SIG-M5 treated with dmso at 0.1 percent for 504 hours (cell line): Measurements from ENCODE around the gene DNAJC13.
"Not testable (repeated sequence)": the region's sequence is repeated elsewhere in the genome, so short reads cannot be mapped to it uniquely, and the experiment has no call there.

Experiments used
- DNase-seq: peaks from one replicate; lab custom pipeline; 2025; ENCODE audit not compliant: unreplicated experiment; lab: John Stamatoyannopoulos, UW

DNAJC13 gene

GRCh38 chr3:132542577-132542976 is 125.3 kb downstream of the DNAJC13 start:
- peak; percentile 48 for DNase-seq

DNA sequence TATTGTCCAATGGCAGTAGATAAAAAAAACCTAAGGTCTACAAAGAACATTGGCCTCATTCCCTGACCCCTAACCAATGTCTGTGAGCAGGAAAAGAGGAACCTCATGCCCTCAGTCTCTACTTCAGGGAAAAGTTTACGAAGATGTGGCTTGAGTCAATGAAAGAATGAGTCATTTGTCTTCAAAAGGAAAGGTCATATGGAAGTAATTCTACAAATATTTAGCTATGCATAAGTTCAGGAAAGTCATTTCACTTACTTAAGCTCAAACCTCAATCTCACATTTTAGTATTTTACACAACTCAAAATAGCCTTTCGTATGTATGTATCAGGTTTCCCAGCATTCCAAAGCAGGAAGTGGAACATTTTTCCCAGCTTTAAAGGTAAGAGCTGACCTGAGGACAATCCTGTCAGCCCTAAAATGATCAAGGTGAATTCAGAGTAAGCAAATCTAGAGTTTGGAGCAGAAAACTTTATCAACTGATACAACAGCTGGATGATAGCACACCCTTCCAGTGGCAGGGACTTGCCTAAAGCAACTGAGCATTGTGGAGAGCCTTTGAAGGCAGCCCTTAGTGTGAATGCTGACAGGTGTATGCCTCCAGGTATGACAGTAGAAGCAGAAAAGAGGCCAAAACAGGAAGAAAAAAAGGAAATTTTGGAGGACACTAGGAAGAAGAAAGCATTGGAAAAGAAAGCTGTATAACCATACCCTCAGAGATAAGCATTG is 125.9 kb downstream of the DNAJC13 start:
- DNase-seq, result peak; percentile 85

GRCh38 chr3:132544130-132544529 is 126.8 kb downstream of the DNAJC13 start:
- DNase-seq, result no peak

DNA sequence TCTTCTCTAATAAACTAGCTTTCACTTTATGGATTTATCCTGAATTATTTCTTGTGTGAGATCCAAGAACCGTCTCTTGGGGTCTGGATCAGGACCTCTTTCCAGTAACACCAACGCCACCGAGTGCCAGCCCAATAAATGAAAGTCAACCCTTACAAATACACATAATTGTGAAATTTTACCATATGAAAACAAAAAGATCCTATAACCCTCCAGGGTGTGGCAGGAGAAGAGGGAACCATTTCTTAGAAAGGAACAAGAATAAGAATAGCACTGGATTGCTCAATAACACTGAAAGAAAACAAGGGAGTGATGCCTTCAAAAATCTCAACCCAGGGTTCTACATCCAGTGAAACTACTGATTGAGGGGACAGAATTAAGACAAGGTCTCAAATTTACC is 128.2 kb downstream of the DNAJC13 start:
- peak; percentile 83 for DNase-seq

GRCh38 chr3:132549169-132549568 is 131.9 kb downstream of the DNAJC13 start:
- no peak for DNase-seq

DNA sequence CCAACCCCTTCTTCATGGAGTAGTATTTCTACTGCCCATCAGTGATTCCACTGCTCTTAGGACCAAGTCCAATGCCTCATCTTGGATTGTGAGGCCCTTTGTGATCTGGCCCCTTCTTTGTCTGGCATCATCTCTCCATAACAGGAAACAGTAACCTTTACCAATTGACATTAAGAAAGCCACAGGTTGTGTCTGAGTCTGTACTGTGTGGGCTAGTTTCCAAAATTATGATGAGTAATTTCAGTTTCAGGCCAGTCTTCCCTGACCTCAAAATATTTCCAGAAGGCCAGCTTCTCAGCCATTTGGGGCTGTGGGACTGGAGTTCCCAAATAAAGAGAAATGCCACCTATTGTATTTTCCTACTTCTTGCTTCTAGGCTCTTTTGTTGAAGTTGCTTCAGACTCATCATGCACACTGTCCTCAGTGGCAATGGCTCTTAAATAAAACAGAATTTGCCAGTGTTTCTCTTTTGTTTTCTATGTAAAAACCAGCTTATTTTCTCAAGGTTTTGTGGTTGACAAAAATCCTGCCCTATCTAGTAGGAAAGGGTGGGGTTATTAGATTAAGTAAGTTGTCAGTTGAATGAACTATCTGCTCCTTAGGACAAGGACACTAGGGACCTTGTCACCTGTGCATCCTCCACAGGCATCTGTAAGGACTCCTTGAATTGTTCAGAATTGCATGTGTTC is 132.7 kb downstream of the DNAJC13 start:
- DNase-seq, result no peak

DNA sequence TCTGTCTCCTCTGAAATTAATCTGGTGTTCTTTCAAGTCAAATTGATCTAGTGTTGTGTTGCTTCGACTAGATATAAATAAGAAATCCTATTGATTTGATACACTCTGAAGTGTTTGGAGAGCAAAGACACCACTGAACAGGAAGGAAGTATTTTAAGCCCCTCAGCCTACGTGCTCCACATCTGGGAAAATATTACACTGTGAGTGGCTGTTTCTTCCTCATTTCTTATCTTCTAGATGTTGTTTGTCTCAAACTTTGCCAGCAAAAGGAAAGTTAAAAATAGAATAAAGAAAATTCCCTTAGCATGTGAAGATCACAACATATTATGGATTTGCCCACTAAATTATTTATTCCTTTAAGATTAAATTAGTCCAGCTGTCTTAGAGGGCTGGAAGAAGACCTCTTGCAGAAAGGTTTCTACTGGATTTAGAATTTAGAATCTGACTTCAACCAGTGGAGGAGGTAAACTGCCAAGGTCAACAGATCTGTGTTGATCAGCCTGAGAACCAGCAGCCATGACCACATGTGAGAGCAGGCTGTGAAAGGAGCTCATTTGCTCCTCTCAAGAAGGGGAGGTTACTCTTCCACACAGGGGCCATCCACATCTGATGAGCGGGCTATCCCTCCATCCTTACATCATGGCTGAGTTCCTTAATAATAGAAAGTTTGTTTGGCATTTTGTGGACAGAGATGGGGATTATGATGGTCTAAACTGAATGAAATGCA is 133.4 kb downstream of the DNAJC13 start:
- peak; percentile 24 for DNase-seq

DNA sequence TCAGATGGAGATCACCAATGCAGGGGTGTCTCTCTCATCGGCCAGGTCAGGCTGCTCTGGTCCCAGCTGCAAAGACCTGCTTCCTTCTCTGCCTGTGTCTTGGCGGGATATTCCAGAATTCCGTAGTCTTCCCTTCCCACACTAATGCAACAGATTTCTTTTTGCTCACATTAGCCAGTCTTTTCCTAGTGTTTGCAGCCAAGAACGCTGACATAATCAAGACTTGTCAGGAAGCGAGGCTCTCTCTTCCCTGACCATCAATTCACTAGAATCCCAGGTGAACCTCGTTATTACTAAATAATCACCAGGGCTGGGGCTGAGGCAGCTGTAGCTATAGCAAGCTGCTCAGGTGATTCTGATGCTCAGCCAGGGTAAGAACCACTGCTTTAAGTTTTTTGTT is 136.5 kb downstream of the DNAJC13 start:
- DNase-seq, result no peak

DNA sequence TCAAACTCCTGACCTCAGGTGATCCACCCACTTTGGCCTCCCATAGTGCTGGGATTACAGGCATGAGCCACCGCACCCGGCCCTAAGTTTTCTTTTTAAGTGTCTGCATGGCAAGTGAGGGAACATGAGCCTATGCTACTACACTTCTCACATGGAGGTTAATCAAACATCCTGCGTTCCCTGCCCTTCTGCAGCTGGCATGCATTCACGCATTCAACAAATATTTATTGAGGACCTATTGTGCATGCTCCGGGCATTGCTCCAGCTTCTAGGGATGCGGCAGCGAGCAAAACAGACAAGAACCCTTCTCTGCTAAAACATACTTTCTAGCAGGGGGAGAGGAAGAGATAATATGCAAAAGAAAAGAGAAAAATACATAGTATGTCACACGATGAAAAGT is 137.1 kb downstream of the DNAJC13 start:
- DNase-seq, result no peak

GRCh38 chr3:132555306-132556035 is 138.2 kb downstream of the DNAJC13 start:
- no peak for DNase-seq

GRCh38 chr3:132556036-132556386 is 138.7 kb downstream of the DNAJC13 start:
- not testable (repeated sequence) for DNase-seq

DNA sequence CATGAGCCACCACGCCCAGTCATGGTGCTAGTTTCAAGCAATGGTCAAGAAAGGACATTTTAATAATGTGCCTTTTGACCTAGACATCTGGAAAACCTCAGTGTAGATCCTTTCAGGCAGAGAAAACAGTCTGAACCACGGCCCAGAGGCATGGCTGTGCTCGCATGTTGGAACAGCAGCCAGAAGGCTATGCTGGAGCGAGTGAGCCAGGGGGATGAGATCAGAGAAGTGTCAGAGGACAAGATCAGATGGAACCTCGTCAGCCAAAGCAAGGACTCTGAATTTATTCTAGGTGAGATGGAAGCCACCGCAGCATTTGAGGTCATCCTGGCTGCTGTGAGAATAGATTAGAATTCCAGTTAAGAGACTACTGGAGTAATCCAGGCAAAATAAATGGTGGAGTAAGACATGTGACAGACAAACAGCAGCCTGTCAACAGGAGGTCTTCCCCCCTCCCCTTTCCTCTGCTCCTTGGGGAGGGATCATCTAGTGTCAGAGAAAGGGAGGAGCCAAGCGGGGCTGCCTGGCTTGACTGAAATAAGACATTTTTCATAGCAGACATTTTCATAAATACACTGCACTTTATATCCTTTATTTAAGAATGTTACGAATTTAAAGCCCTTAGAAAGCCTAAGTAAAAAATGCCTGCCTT is 139.3 kb downstream of the DNAJC13 start:
- DNase-seq, result no peak

- DNase-seq, result no peak
Observed at GRCh38 chr3:132561003-132561402, 143.7 kb downstream of the DNAJC13 start.

- no peak for DNase-seq
Observed at GRCh38 chr3:132563420-132564069, 146.2 kb downstream of the DNAJC13 start.

GRCh38 chr3:132564070-132564465 is 146.8 kb downstream of the DNAJC13 start:
- no peak for DNase-seq

GRCh38 chr3:132568422-132568821 is 151.1 kb downstream of the DNAJC13 start:
- no peak for DNase-seq

DNA sequence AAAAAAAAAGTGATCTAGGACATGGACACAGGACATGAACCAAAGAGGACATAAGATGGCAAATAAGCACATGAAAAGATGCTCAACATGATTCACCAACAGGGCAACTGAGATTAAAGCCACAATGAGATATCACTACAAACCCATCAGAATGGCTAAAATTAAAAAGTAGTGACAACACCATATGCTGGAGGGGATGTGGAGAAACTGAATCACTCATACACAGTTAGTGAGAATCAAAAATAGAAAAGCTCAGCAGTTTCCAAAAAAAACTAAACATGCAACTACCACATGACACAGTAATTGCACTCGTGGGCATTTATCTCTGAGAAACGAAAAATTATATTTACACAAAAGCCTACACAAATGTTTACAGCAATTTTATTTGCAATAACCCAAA is 151.9 kb downstream of the DNAJC13 start:
- DNase-seq, result no peak

- DNase-seq, result no peak
Observed at GRCh38 chr3:132569580-132569979, 152.3 kb downstream of the DNAJC13 start.

DNA sequence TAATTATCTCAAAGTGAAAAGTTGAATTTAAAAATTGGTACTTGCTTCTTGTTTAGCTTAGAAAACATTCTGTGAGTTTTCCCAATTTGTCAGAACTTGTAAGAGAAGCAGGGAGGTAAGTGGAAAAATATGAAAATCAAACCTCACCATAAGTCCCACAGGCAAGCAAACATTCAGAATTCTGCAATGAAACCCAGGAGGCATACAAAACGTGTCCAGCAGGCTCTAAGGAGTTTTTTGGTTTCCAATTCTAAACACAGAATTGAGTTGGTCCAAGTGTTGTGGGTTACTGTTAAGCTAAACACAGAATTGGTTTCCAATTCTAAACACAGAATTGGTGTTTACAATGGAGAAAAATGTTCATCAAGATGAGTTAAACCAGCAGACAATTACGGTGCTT is 152.7 kb downstream of the DNAJC13 start:
- no peak for DNase-seq

DNA sequence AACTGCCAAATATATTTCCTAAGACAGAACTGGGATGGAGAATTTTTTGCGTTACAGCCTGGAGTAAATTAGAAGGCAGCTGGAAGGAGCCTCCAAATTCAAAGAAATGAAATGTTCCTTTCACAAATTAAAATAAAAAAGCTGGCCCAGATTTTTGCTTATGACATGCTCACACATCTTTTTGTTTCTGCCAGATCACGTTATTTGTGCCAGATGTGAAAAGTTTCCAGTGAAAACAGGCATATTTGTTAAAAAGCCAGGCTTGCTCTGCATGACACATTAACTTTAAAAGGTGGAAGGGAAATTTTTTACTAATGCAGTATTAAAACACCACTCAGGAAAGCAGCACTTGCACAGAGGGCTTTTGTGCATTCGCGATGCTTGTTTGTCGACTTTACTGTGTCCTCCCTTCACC is 156.5 kb downstream of the DNAJC13 start:
- DNase-seq, result no peak
